CD1c-positive myeloid dendritic cell (primary cell): Measurements from ENCODE around the gene YEATS2.
A peak's percentile ranks its signal among the peaks of the same experiment; 100 is the strongest.

ENCODE experiments used
- DNase-seq: peaks from one replicate; pipeline ENCODE4 v3.0.0-alpha.2; 2016; ENCODE audit errors: extremely low spot score

The YEATS2 gene

GRCh38 chr3:183776451-183776850 lies 78.9 kb downstream of the YEATS2 start:
- peak; percentile 47 for DNase-seq

GRCh38 chr3:183777016-183777618 lies 79.5 kb downstream of the YEATS2 start:
- DNase-seq, result no peak

- DNase-seq, result peak; percentile 86
Measured at GRCh38 chr3:183779896-183780465, 82.4 kb downstream of the YEATS2 start.

- DNase-seq, result no peak
Measured at GRCh38 chr3:183781246-183781645, 83.6 kb downstream of the YEATS2 start.

- DNase-seq, result peak; percentile 27
Measured at GRCh38 chr3:183782576-183783276, 85.1 kb downstream of the YEATS2 start.

GRCh38 chr3:183784503-183784902 lies 86.9 kb downstream of the YEATS2 start:
- DNase-seq, result peak; percentile 72

GRCh38 chr3:183789826-183790225 lies 92.2 kb downstream of the YEATS2 start:
- no peak for DNase-seq

- no peak for DNase-seq
Measured at GRCh38 chr3:183790700-183791099, 93.1 kb downstream of the YEATS2 start.

GRCh38 chr3:183792976-183793375 lies 95.4 kb downstream of the YEATS2 start:
- DNase-seq, result no peak

GRCh38 chr3:183794452-183794851 lies 96.9 kb downstream of the YEATS2 start:
- DNase-seq, result no peak

- DNase-seq, result no peak
Measured at GRCh38 chr3:183796372-183796771, 98.8 kb downstream of the YEATS2 start.

- DNase-seq, result no peak
Measured at GRCh38 chr3:183797996-183798395, 100.4 kb downstream of the YEATS2 start.

GRCh38 chr3:183799461-183799860 lies 101.9 kb downstream of the YEATS2 start:
- no peak for DNase-seq

- no peak for DNase-seq
Measured at GRCh38 chr3:183800243-183800863, 102.8 kb downstream of the YEATS2 start.

GRCh38 chr3:183801601-183802000 lies 104.0 kb downstream of the YEATS2 start:
- no peak for DNase-seq

GRCh38 chr3:183802989-183803388 lies 105.4 kb downstream of the YEATS2 start:
- no peak for DNase-seq

GRCh38 chr3:183807209-183807728 lies 109.7 kb downstream of the YEATS2 start:
- DNase-seq, result no peak

- DNase-seq, result no peak
Measured at GRCh38 chr3:183807881-183808280, 110.3 kb downstream of the YEATS2 start.

- no peak for DNase-seq
Measured at GRCh38 chr3:183808355-183808754, 110.8 kb downstream of the YEATS2 start.

GRCh38 chr3:183809270-183809669 lies 111.7 kb downstream of the YEATS2 start:
- no peak for DNase-seq

- DNase-seq, result no peak
Measured at GRCh38 chr3:183810643-183811594, 113.3 kb downstream of the YEATS2 start.
